HEK293 (cell line): ENCODE data around the gene CEND1.

Experiments used
- CTCF ChIA-PET: fragments of 350-600 bp; formaldehyde crosslinking; extraction: SDS; loops from one replicate; lab custom pipeline; 2021; ENCODE audit warnings: antibody characterized with exemption; lab: Yijun Ruan, JAX
- POLR2A ChIA-PET: fragments of 300-600 bp; formaldehyde crosslinking; extraction: SDS; loops from one replicate; lab custom pipeline; 2020; ENCODE audit warnings: antibody characterized with exemption, inconsistent platforms; lab: Yijun Ruan, JAX
- H3K27ac ChIP-seq: fragments of 200-500 bp; sonication (Bioruptor generic); 2 replicates; pipeline ENCODE4 v1.5.1; 2014; ENCODE audit warnings: low read depth, low read length, control low read depth, inconsistent platforms; ENCODE audit errors: extremely low read depth
- H3K36me3 ChIP-seq, 2 experiments: fragments of 200-500 bp in 1 of 2; sonication (Bioruptor generic) in 1 of 2; 1 replicate in 1 of 2; 2 replicates in 1 of 2; pipeline ENCODE4 v1.5.1; 2014 to 2017; ENCODE audit warnings: inconsistent platforms in 2 of 2, low read length in 2 of 2; ENCODE audit not compliant: control insufficient read depth in 2 of 2, insufficient read depth in 1 of 2
- H3K4me1 ChIP-seq: fragments of 200-500 bp; sonication (Bioruptor generic); 2 replicates; pipeline ENCODE4 v1.5.1; 2014; ENCODE audit warnings: mild to moderate bottlenecking, low read length, inconsistent platforms; ENCODE audit not compliant: control insufficient read depth, insufficient read depth
- H3K4me3 ChIP-seq: 2 replicates; pipeline ENCODE4 v1.5.1; 2011; ENCODE audit warnings: low read depth, mild to moderate bottlenecking, control low read depth, low read length, moderate library complexity
- H3K9me3 ChIP-seq: fragments of 200-500 bp; sonication (Bioruptor generic); 2 replicates; pipeline ENCODE4 v1.5.1; 2014; ENCODE audit warnings: low read depth, low read length, inconsistent platforms; ENCODE audit not compliant: control insufficient read depth, insufficient read depth
- GLIS2 ChIP-seq: fragments of 450-650 bp; formaldehyde crosslinking; IDR thresholded peaks from 2 replicates; pipeline ENCODE4 v1.5.1; 2016; ENCODE audit warnings: missing biosample characterization, missing genetic modification characterization
- KLF10 ChIP-seq: fragments of 450-650 bp; IDR thresholded peaks from 2 replicates; pipeline ENCODE4 v1.5.1; 2018; ENCODE audit warnings: missing biosample characterization, mild to moderate bottlenecking, missing genetic modification characterization
- KLF17 ChIP-seq: fragments of 450-650 bp; formaldehyde crosslinking; IDR thresholded peaks from 2 replicates; pipeline ENCODE4 v1.5.1; 2016; ENCODE audit warnings: missing biosample characterization, missing genetic modification characterization
- KLF8 ChIP-seq: fragments of 450-650 bp; formaldehyde crosslinking; IDR thresholded peaks from 2 replicates; pipeline ENCODE4 v1.5.1; 2016; ENCODE audit warnings: missing biosample characterization, missing genetic modification characterization
- PRDM2 ChIP-seq: fragments of 450-650 bp; formaldehyde crosslinking; IDR thresholded peaks from 2 replicates; pipeline ENCODE4 v1.5.1; 2016; ENCODE audit warnings: missing biosample characterization, missing genetic modification characterization, borderline replicate concordance
- SP2 ChIP-seq: fragments of 450-650 bp; formaldehyde crosslinking; IDR thresholded peaks from 2 replicates; pipeline ENCODE4 v1.5.1; 2016; ENCODE audit warnings: missing biosample characterization, missing genetic modification characterization
- ZBTB20 ChIP-seq: fragments of 450-650 bp; formaldehyde crosslinking; IDR thresholded peaks from 2 replicates; pipeline ENCODE4 v1.5.1; 2016; ENCODE audit warnings: missing biosample characterization, missing genetic modification characterization
- ZBTB26 ChIP-seq: fragments of 450-650 bp; formaldehyde crosslinking; optimal IDR thresholded peaks from 2 replicates; pipeline ENCODE3; 2016; ENCODE audit warnings: missing biosample characterization, mild to moderate bottlenecking, missing genetic modification characterization
- ZEB2 ChIP-seq: fragments of 450-650 bp; formaldehyde crosslinking; IDR thresholded peaks from 2 replicates; pipeline ENCODE4 v1.5.1; 2016; ENCODE audit warnings: missing biosample characterization, missing genetic modification characterization
- ZFP69B ChIP-seq: fragments of 450-650 bp; formaldehyde crosslinking; IDR thresholded peaks from 2 replicates; pipeline ENCODE4 v1.5.1; 2016; ENCODE audit warnings: missing biosample characterization, missing genetic modification characterization
- ZXDB ChIP-seq: fragments of 450-650 bp; formaldehyde crosslinking; IDR thresholded peaks from 2 replicates; pipeline ENCODE4 v1.5.1; 2016; ENCODE audit warnings: missing biosample characterization, missing genetic modification characterization
- TF ChIP-seq, protein P1 (sequence below): fragments of 450-650 bp; formaldehyde crosslinking; IDR thresholded peaks from 2 replicates; pipeline ENCODE4 v1.5.1; 2016; ENCODE audit warnings: missing biosample characterization, missing genetic modification characterization, low read depth
- TF ChIP-seq, protein P2 (sequence below): fragments of 450-650 bp; formaldehyde crosslinking; IDR thresholded peaks from 2 replicates; pipeline ENCODE4 v1.5.1; 2016; ENCODE audit warnings: missing biosample characterization, missing genetic modification characterization
- TF ChIP-seq, protein P3 (sequence below): fragments of 450-650 bp; formaldehyde crosslinking; IDR thresholded peaks from 2 replicates; pipeline ENCODE4 v1.5.1; 2016; ENCODE audit warnings: missing biosample characterization, missing genetic modification characterization
- TF ChIP-seq, protein P4 (sequence below): fragments of 450-650 bp; formaldehyde crosslinking; IDR thresholded peaks from 2 replicates; pipeline ENCODE4 v1.5.1; 2016; ENCODE audit warnings: missing biosample characterization, missing genetic modification characterization
- TF ChIP-seq, protein P5 (sequence below): sonication (generic); formaldehyde crosslinking; IDR thresholded peaks from 2 replicates; pipeline ENCODE4 v1.8.1; 2022; ENCODE audit warnings: mild to moderate bottlenecking, moderate library complexity, missing genetic modification reagents

CEND1 gene

GRCh38 chr11:777288-778255 is 12.3 kb downstream of the CEND1 start, which contains the start of gene GATD1:
TSS of gene GATD1 (minus strand) at chr11:777487. CDS start at chr11:777462, 25 bp downstream.
- Histone ChIP-seq H3K36me3 (peaks cover 0 to 61% of the 10 kb centered on the region in 2 experiments; a peak in 2 of 3 replicates), H3K4me1 (no peaks in the 10 kb centered on the region; the same call in 1 of the 2 replicates), H3K4me3 (peak within 1 kb of the TSS; percentile 88), H3K27ac (peak within 1 kb of the TSS; percentile 80; the same call in 1 of the 2 replicates), H3K9me3 (no peaks in the 10 kb centered on the region)
- POLR2A ChIA-PET = interaction anchor here (0.6 to 2.3 kb wide), 18 partner anchors 8 to 164 kb away, joined by 3 to 13 read pairs (median 5); partner anchors contain the start of genes CEND1, PNPLA2, RPLP2 and TALDO1
- CTCF ChIA-PET = interaction anchor here (0.8 kb wide), 1 partner anchor 12 kb away, joined by 3 read pairs; no protein-coding TSS in a partner anchor
- TF ChIP-seq, protein P1, sequence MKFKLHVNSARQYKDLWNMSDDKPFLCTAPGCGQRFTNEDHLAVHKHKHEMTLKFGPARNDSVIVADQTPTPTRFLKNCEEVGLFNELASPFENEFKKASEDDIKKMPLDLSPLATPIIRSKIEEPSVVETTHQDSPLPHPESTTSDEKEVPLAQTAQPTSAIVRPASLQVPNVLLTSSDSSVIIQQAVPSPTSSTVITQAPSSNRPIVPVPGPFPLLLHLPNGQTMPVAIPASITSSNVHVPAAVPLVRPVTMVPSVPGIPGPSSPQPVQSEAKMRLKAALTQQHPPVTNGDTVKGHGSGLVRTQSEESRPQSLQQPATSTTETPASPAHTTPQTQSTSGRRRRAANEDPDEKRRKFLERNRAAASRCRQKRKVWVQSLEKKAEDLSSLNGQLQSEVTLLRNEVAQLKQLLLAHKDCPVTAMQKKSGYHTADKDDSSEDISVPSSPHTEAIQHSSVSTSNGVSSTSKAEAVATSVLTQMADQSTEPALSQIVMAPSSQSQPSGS = no peak
- TF ChIP-seq, protein P2, sequence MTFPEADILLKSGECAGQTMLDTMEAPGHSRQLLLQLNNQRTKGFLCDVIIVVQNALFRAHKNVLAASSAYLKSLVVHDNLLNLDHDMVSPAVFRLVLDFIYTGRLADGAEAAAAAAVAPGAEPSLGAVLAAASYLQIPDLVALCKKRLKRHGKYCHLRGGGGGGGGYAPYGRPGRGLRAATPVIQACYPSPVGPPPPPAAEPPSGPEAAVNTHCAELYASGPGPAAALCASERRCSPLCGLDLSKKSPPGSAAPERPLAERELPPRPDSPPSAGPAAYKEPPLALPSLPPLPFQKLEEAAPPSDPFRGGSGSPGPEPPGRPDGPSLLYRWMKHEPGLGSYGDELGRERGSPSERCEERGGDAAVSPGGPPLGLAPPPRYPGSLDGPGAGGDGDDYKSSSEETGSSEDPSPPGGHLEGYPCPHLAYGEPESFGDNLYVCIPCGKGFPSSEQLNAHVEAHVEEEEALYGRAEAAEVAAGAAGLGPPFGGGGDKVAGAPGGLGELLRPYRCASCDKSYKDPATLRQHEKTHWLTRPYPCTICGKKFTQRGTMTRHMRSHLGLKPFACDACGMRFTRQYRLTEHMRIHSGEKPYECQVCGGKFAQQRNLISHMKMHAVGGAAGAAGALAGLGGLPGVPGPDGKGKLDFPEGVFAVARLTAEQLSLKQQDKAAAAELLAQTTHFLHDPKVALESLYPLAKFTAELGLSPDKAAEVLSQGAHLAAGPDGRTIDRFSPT (tag by site-specific recombination) = peak; percentile 55; the same call in 1 of the 2 replicates
- TF ChIP-seq, protein P3, sequence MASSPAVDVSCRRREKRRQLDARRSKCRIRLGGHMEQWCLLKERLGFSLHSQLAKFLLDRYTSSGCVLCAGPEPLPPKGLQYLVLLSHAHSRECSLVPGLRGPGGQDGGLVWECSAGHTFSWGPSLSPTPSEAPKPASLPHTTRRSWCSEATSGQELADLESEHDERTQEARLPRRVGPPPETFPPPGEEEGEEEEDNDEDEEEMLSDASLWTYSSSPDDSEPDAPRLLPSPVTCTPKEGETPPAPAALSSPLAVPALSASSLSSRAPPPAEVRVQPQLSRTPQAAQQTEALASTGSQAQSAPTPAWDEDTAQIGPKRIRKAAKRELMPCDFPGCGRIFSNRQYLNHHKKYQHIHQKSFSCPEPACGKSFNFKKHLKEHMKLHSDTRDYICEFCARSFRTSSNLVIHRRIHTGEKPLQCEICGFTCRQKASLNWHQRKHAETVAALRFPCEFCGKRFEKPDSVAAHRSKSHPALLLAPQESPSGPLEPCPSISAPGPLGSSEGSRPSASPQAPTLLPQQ (tag by site-specific recombination) = 0 out of 2 replicates have a peak, but pooled peaks have one; percentile 43
- TF ChIP-seq ZEB2 (tag by site-specific recombination) = peak; percentile 24; the same call in 1 of the 2 replicates
- TF ChIP-seq KLF8 (tag by site-specific recombination) = peak; percentile 42; the same call in 1 of the 2 replicates
- TF ChIP-seq ZBTB26 (tag by site-specific recombination) = peak; percentile 70
- TF ChIP-seq PRDM2 (tag by site-specific recombination) = no peak
- TF ChIP-seq GLIS2 (tag by site-specific recombination) = peak; percentile 20; the same call in 1 of the 2 replicates
- 0 out of 2 replicates have a peak, but pooled peaks have one; percentile 17 for TF ChIP-seq KLF10 (tag by site-specific recombination)
- TF ChIP-seq KLF17 (tag by site-specific recombination) = peak; percentile 47; the same call in 1 of the 2 replicates
- TF ChIP-seq, protein P4, sequence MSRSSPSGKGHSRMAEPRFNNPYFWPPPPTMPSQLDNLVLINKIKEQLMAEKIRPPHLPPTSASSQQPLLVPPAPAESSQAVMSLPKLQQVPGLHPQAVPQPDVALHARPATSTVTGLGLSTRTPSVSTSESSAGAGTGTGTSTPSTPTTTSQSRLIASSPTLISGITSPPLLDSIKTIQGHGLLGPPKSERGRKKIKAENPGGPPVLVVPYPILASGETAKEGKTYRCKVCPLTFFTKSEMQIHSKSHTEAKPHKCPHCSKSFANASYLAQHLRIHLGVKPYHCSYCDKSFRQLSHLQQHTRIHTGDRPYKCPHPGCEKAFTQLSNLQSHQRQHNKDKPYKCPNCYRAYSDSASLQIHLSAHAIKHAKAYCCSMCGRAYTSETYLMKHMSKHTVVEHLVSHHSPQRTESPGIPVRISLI = no peak
- peak; percentile 24; the same call in 1 of the 2 replicates for TF ChIP-seq ZBTB20 (tag by site-specific recombination)
- TF ChIP-seq ZFP69B (tag by site-specific recombination) = 0 out of 2 replicates have a peak, but pooled peaks have one; percentile 13
- 0 out of 2 replicates have a peak, but pooled peaks have one; percentile 9 for TF ChIP-seq SP2 (tag by site-specific recombination)
- TF ChIP-seq ZXDB = 0 out of 2 replicates have a peak, but pooled peaks have one; percentile 52
- TF ChIP-seq, protein P5, sequence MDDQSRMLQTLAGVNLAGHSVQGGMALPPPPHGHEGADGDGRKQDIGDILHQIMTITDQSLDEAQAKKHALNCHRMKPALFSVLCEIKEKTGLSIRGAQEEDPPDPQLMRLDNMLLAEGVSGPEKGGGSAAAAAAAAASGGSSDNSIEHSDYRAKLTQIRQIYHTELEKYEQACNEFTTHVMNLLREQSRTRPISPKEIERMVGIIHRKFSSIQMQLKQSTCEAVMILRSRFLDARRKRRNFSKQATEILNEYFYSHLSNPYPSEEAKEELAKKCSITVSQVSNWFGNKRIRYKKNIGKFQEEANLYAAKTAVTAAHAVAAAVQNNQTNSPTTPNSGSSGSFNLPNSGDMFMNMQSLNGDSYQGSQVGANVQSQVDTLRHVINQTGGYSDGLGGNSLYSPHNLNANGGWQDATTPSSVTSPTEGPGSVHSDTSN (CRISPR knock-in tag) = peak; percentile 51; the same call in 1 of the 2 replicates
